Measurements from ENCODE around the gene PALM2AKAP2.

The PALM2AKAP2 gene

GRCh38 chr9:109792951-109793546 lies 13.1 kb downstream of the PALM2AKAP2 start:
- peak; percentile 83 for DNase-seq (ENCODE audit: low read depth)
- no peak for TF ChIP-seq CTCF (IDR thresholded peaks at IDR 0.05; ENCODE audit: insufficient read depth, low read depth, low read length, missing control alignments)
- H3K4me3 ChIP-seq (ENCODE audit: low read length) = no peak overlapping the region

GRCh38 chr9:109793921-109794320 lies 13.9 kb downstream of the PALM2AKAP2 start:
- no peak for DNase-seq (ENCODE audit: low read depth)
- TF ChIP-seq CTCF (IDR thresholded peaks at IDR 0.05; ENCODE audit: insufficient read depth, low read depth, low read length, missing control alignments) = no peak
- no peak overlapping the region for H3K4me3 ChIP-seq (ENCODE audit: low read length)

DNA sequence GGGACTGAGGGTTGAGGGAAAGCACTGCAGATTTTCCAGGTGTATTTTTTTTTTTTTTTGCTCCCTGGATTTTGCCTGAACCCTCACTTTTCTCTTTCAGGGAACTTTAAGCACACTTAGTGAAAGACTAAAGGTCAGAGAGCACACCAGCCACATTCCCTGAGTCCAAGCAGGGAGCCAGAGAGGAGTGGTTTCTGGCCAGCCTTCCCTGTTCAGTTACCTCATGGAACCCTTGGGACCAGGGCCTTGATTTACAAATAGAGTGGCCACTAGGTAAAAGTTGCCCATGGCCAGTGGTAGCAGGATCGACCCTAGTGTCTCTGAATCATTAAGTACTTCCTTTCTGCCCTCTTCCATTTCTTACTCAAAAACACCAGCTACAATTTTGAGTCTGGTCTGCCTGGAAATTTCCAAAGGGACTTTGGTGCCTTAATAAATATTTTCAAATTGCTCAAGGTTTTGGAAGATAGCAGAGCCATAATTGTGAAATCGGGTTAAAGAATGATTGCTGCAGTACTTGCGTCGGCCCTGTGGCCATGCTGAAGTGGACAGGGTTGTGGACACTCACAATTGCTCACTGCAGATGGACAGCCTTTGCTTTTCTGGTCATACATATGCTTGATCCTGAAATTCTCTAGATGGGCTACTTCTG lies 14.5 kb downstream of the PALM2AKAP2 start:
- no peak for DNase-seq (ENCODE audit: low read depth)
- H3K4me3 ChIP-seq (ENCODE audit: low read length) = no peak overlapping the region
- no peak for TF ChIP-seq CTCF (IDR thresholded peaks at IDR 0.05; ENCODE audit: insufficient read depth, low read depth, low read length, missing control alignments)

DNA sequence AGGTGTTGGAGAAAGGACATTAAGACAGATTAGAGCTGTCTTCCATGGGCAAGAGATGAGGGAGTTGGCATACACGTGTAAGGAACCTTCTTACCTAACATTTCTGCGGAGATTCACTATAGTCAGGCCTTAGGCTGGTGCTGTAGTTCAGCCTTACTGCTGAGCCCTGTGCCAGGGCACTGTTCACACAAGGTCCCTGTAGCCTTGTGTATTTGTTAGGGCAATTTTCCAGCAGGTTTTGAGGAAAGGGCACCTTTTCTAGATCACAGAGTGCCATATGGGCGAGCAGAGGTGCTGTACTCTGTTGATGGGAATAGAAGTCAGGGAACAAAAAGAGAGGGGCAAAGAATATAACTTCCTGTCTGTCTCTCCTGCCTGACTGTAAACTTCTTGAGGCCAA lies 15.6 kb downstream of the PALM2AKAP2 start:
- no peak overlapping the region for H3K4me3 ChIP-seq (ENCODE audit: low read length)
- DNase-seq (ENCODE audit: low read depth) = no peak
- no peak for TF ChIP-seq CTCF (IDR thresholded peaks at IDR 0.05; ENCODE audit: insufficient read depth, low read depth, low read length, missing control alignments)

GRCh38 chr9:109796078-109796477 lies 16.1 kb downstream of the PALM2AKAP2 start:
- H3K4me3 ChIP-seq (ENCODE audit: low read length) = no peak overlapping the region
- no peak for TF ChIP-seq CTCF (IDR thresholded peaks at IDR 0.05; ENCODE audit: insufficient read depth, low read depth, low read length, missing control alignments)
- DNase-seq (ENCODE audit: low read depth) = no peak

GRCh38 chr9:109797006-109797405 lies 17.0 kb downstream of the PALM2AKAP2 start:
- no peak overlapping the region for H3K4me3 ChIP-seq (ENCODE audit: low read length)
- TF ChIP-seq CTCF (IDR thresholded peaks at IDR 0.05; ENCODE audit: insufficient read depth, low read depth, low read length, missing control alignments) = no peak
- DNase-seq (ENCODE audit: low read depth) = no peak

GRCh38 chr9:109797509-109797908 lies 17.5 kb downstream of the PALM2AKAP2 start:
- DNase-seq (ENCODE audit: low read depth) = no peak
- H3K4me3 ChIP-seq (ENCODE audit: low read length) = no peak overlapping the region
- TF ChIP-seq CTCF (IDR thresholded peaks at IDR 0.05; ENCODE audit: insufficient read depth, low read depth, low read length, missing control alignments) = no peak

Measured in epithelial cell of esophagus (primary cell).